Kidney (tissue), 14 donors: ENCODE results near the gene CDCA7L. TPM values are rescaled to one million over a fixed set of nuclear protein-coding genes. Genes with fewer than 3 reads are reported as not detected.

Experiments used
- DNase-seq, 5 donors: peaks; one replicate each; pipeline ENCODE4 v3.0.0-alpha.2; 2013 to 2020
- FAIRE-seq: peaks from 2 replicates; lab custom pipeline; 2012; peaks lifted over from hg19 to GRCh38; lab: Jason Lieb, UNC
- H3K27ac ChIP-seq, 2 donors: one replicate each; pipeline ENCODE4 v1.7.0; 2013; ENCODE audit warnings: low read depth in 2 of 2, low read length in 2 of 2, inconsistent platforms in 1 of 2
- H3K27me3 ChIP-seq: one replicate; pipeline ENCODE4 v1.7.1; 2013; ENCODE audit warnings: low read length, inconsistent platforms; ENCODE audit not compliant: control insufficient read depth, insufficient read depth
- H3K36me3 ChIP-seq, 3 donors: one replicate each; pipeline versions ENCODE4 v1.7.0 to v1.7.1; 2013; ENCODE audit warnings: low read length in 3 of 3, control low read depth in 1 of 3, inconsistent platforms in 1 of 3; ENCODE audit not compliant: insufficient read depth in 3 of 3, control insufficient read depth in 2 of 3
- H3K4me1 ChIP-seq, 3 donors: one replicate each; pipeline versions ENCODE4 v1.7.0 to v1.7.1; 2013; ENCODE audit warnings: low read length in 3 of 3, inconsistent platforms in 1 of 3, low read depth in 1 of 3; ENCODE audit not compliant: control insufficient read depth in 2 of 3, insufficient read depth in 2 of 3
- H3K4me3 ChIP-seq, 3 donors: one replicate each; pipeline versions ENCODE4 v1.7.0 to v1.8.1; 2013; ENCODE audit warnings: low read length in 3 of 3, control low read depth in 1 of 3, inconsistent platforms in 1 of 3
- H3K9ac ChIP-seq, 3 donors: one replicate each; pipeline versions ENCODE4 v1.7.0 to v1.7.1; 2013; ENCODE audit warnings: low read length in 3 of 3, control low read depth in 1 of 3, inconsistent platforms in 1 of 3
- H3K9me3 ChIP-seq, 3 donors: one replicate each; pipeline versions ENCODE4 v1.7.0 to v1.7.1; 2013; ENCODE audit warnings: low read length in 3 of 3, control low read depth in 1 of 3, inconsistent platforms in 1 of 3; ENCODE audit not compliant: control insufficient read depth in 2 of 3, insufficient read depth in 1 of 3
- intact Hi-C: fragments of 100-400 bp; cut with DNase I; formaldehyde crosslinking; loops from one replicate; pipeline ENCODE4 v1.11.1; 2022
- polyA plus RNA-seq: library from polyadenylated mRNA; stranded (reverse); fragments of 350-450 nt; fragmentation: Illumina TruSeq; extraction: RNeasy Lipid Tissue Mini Kit (QIAGEN cat#74804); gene quantifications from one replicate; pipeline ENCODE4 v1.2.3, GENCODE V29; 2014; ENCODE audit warnings: low read depth, low replicate concordance; ENCODE audit not compliant: insufficient read depth
- total RNA-seq: library from RNA; stranded (reverse); fragmentation: NEBNext Ultra II Directional; extraction: Animal tissue kit (Norgen Biotek cat#: 25700); gene quantifications from one replicate; pipeline ENCODE4 v1.2.1, GENCODE V29; 2021
- TF ChIP-seq, protein P1 (sequence below): IDR thresholded peaks from 3 replicates; pipeline ENCODE4 v1.5.1; 2012; ENCODE audit warnings: mild to moderate bottlenecking, moderate library complexity, borderline replicate concordance; ENCODE audit not compliant: insufficient read depth; ENCODE audit errors: extremely low read depth
- donor health status: control.
- donor health status: control.
- donor health status: control.
- donor health status: control.
- donor health status: control.
- donor health status: DM: yes; HTN: yes; CAD: no.
- donor health status: Normal renal cell carcinoma (clear cell type).

CDCA7L gene
- total and polyA plus RNA-seq, 2 donors from 2014 or later, result 2.3 to 10.1 TPM

DNA sequence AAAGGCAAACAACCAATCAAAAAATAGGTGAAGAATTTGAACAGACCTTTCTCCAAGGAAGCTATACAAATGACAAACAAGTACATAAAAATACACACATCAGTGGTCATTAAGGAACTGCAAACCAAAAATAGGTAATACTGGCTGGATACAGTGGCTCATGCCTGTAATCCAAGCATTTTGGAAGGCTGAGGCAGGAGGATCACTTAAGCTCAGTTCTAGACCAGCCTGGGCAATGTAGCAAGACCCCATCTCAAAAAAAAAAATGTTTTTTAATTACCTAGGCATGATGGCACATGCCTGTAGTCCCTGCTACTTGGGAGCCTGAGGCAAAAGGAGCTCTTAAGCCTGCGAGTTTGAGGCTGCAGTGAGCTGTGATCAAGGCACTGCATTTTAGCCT, 19.3 kb downstream of the CDCA7L start:
- Histone ChIP-seq H3K9me3 (no peaks in the 10 kb centered on the region), H3K27ac (no peak overlapping the region), H3K9ac (no peak overlapping the region), H3K4me1 (no peaks in the 10 kb centered on the region), H3K36me3 (no peaks in the 10 kb centered on the region), H3K4me3 (no peak overlapping the region), H3K27me3 (no peaks in the 10 kb centered on the region)
- DNase-seq, result no peak
- intact Hi-C loops, result no loop called here
- no peak for FAIRE-seq
- TF ChIP-seq, protein P1, sequence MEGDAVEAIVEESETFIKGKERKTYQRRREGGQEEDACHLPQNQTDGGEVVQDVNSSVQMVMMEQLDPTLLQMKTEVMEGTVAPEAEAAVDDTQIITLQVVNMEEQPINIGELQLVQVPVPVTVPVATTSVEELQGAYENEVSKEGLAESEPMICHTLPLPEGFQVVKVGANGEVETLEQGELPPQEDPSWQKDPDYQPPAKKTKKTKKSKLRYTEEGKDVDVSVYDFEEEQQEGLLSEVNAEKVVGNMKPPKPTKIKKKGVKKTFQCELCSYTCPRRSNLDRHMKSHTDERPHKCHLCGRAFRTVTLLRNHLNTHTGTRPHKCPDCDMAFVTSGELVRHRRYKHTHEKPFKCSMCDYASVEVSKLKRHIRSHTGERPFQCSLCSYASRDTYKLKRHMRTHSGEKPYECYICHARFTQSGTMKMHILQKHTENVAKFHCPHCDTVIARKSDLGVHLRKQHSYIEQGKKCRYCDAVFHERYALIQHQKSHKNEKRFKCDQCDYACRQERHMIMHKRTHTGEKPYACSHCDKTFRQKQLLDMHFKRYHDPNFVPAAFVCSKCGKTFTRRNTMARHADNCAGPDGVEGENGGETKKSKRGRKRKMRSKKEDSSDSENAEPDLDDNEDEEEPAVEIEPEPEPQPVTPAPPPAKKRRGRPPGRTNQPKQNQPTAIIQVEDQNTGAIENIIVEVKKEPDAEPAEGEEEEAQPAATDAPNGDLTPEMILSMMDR, result no peak

DNA sequence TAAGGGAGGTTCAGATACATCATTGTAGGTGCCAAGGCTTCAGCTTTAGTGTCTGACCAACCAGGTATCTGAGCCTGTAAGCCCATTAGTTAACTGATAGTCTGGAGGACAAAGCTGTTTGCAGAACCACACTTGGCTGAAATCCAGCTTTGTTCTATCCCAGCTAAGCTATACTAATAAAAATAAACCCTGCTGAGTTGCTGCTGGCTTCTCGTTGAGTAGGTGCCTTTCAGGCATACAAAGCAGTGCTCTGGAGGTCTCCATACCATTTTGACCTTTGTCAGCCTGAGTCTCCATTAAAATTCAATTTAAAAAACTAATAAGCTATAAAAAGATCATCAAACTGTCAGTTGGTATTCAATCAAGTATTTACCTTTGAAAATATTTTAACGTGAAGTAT, 22.0 kb downstream of the CDCA7L start:
- H3K9ac ChIP-seq, result no peak overlapping the region
- H3K4me1 ChIP-seq, result no peaks in the 10 kb centered on the region
- H3K27me3 ChIP-seq, result no peaks in the 10 kb centered on the region
- no peak overlapping the region for H3K27ac ChIP-seq
- no peaks in the 10 kb centered on the region for H3K9me3 ChIP-seq
- DNase-seq (peak in 1 of 5 donors; percentile 47), FAIRE-seq (no peak)
- H3K36me3 ChIP-seq, result no peaks in the 10 kb centered on the region
- H3K4me3 ChIP-seq, result no peak overlapping the region
- TF ChIP-seq, protein P1, result no peak
- intact Hi-C loops, result no loop called here

DNA sequence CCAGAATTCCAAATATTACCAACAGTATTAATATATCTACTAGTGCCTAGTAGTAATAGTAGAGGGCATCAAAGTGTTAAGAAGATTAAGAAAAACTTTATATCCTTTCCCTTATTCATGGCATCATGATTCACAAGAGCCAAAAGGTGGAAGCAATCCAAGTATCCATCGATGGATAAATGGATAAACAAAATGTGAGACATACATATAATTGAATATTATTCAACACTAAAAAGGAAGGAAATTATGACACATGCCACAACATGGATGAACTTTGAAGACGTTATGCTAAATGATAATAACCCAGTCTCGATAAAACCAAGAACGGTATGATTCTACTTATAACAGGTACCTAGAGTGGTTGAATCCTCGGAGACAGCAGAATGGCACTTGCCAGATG, 23.1 kb downstream of the CDCA7L start:
- Histone ChIP-seq H3K27ac (no peak overlapping the region), H3K4me1 (no peaks in the 10 kb centered on the region), H3K9ac (no peak overlapping the region), H3K4me3 (no peak overlapping the region), H3K36me3 (no peaks in the 10 kb centered on the region), H3K27me3 (no peaks in the 10 kb centered on the region), H3K9me3 (no peaks in the 10 kb centered on the region)
- TF ChIP-seq, protein P1, result no peak
- intact Hi-C loops, result no loop called here
- DNase-seq (no peak), FAIRE-seq (no peak)

DNA sequence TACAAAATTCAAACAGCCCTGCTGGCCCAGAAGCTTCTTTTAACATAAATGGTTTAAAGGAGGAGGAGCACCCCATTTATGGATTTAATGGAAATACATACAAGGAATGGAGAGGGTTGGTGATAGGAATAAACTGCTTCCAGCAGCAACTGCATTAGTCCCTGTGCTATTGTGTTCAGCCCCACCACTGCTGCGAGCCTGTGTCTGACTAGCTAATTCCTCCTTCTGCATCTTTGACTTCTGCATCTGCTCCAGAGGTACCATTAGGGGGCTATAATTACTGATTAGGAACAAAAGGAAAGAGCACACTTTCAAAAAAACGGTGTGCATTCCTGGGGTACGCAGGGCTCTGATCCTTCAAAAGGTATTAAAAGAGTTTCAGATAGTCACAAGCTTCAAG, 24.8 kb downstream of the CDCA7L start:
- FAIRE-seq, result no peak
- no peak overlapping the region for H3K9ac ChIP-seq
- TF ChIP-seq, protein P1, result no peak

More for the DNA sequence above, 24.8 kb downstream of the CDCA7L start:
- Histone ChIP-seq H3K4me1 (no peaks in the 10 kb centered on the region), H3K4me3 (no peak overlapping the region), H3K27ac (no peak overlapping the region), H3K9me3 (no peaks in the 10 kb centered on the region), H3K36me3 (no peaks in the 10 kb centered on the region), H3K27me3 (no peaks in the 10 kb centered on the region)
- DNase-seq, result no peak
- intact Hi-C loops, result no loop called here
